Endothelial cell (in vitro differentiated cells): Measurements from ENCODE around the gene HCRT. TPM values are rescaled to one million over a fixed set of nuclear protein-coding genes. Genes with fewer than 3 reads are reported as not detected.
A peak's percentile ranks its signal among the peaks of the same experiment; 100 is the strongest.

Source experiments
- DNase-seq: peaks from one replicate; pipeline ENCODE4 v3.0.0; 2021; ENCODE audit warnings: low spot score
- H3K27ac Mint-ChIP-seq: one replicate; pipeline ENCODE4 v1.8.0; 2021; ENCODE audit warnings: mixed read lengths, inconsistent platforms; ENCODE audit not compliant: unreplicated experiment
- H3K27me3 Mint-ChIP-seq: one replicate; pipeline ENCODE4 v1.8.0; 2021; ENCODE audit warnings: mild to moderate bottlenecking, moderate library complexity, mixed read lengths, inconsistent platforms; ENCODE audit not compliant: unreplicated experiment
- H3K36me3 Mint-ChIP-seq: one replicate; pipeline ENCODE4 v1.8.0; 2021; ENCODE audit warnings: mild to moderate bottlenecking, low read depth, mixed read lengths, inconsistent platforms; ENCODE audit not compliant: unreplicated experiment
- H3K4me1 Mint-ChIP-seq: one replicate; pipeline ENCODE4 v1.8.0; 2021; ENCODE audit warnings: mild to moderate bottlenecking, mixed read lengths, inconsistent platforms; ENCODE audit not compliant: unreplicated experiment
- H3K4me3 Mint-ChIP-seq: one replicate; pipeline ENCODE4 v1.8.0; 2021; ENCODE audit warnings: mild to moderate bottlenecking, mixed read lengths, inconsistent platforms; ENCODE audit not compliant: unreplicated experiment
- H3K9me3 Mint-ChIP-seq: one replicate; pipeline ENCODE4 v1.8.0; 2021; ENCODE audit warnings: mixed read lengths, inconsistent platforms; ENCODE audit not compliant: unreplicated experiment
- CTCF ChIP-seq: fragments of 200-600 bp; sonication (generic); IDR thresholded peaks from one replicate; pipeline ENCODE4 v1.5.0; 2021; ENCODE audit warnings: antibody characterized with exemption; ENCODE audit not compliant: unreplicated experiment
- total RNA-seq: library from RNA; stranded (reverse); fragmentation: NEBNext Ultra II Directional; extraction: Animal tissue kit (Norgen Biotek cat#: 25700); gene quantifications from one replicate; pipeline ENCODE4 v1.2.1, GENCODE V29; 2021; ENCODE audit not compliant: unreplicated experiment

The HCRT gene
- total RNA-seq, 1 donor from 2014 or later = not detected

GRCh38 chr17:42171831-42172230 is 13.4 kb downstream of the HCRT start:
- no peak for DNase-seq
- peaks cover 24% of the 10 kb centered on the region for H3K27me3 Mint-ChIP-seq
- no peak overlapping the region for H3K27ac Mint-ChIP-seq
- H3K4me3 Mint-ChIP-seq = no peak overlapping the region
- peaks cover 8% of the 10 kb centered on the region for H3K4me1 Mint-ChIP-seq
- H3K36me3 Mint-ChIP-seq = peaks cover 5% of the 10 kb centered on the region
- TF ChIP-seq CTCF = no peak
- H3K9me3 Mint-ChIP-seq = no peaks in the 10 kb centered on the region

GRCh38 chr17:42169351-42169750 is 15.9 kb downstream of the HCRT start:
- no peak for TF ChIP-seq CTCF
- H3K9me3 Mint-ChIP-seq = no peaks in the 10 kb centered on the region
- H3K36me3 Mint-ChIP-seq = no peaks in the 10 kb centered on the region
- peaks cover 16% of the 10 kb centered on the region for H3K27me3 Mint-ChIP-seq
- DNase-seq = no peak
- H3K4me1 Mint-ChIP-seq = peaks cover 10% of the 10 kb centered on the region
- peak overlapping the region; percentile 47 for H3K4me3 Mint-ChIP-seq
- H3K27ac Mint-ChIP-seq = no peak overlapping the region

GRCh38 chr17:42167807-42168206 is 17.4 kb downstream of the HCRT start:
- H3K4me3 Mint-ChIP-seq = peak overlapping the region; percentile 28
- DNase-seq = no peak
- no peaks in the 10 kb centered on the region for H3K36me3 Mint-ChIP-seq
- peaks cover 18% of the 10 kb centered on the region for H3K27me3 Mint-ChIP-seq
- TF ChIP-seq CTCF = no peak
- H3K27ac Mint-ChIP-seq = no peak overlapping the region
- H3K9me3 Mint-ChIP-seq = no peaks in the 10 kb centered on the region
- peaks cover 10% of the 10 kb centered on the region for H3K4me1 Mint-ChIP-seq

GRCh38 chr17:42166196-42166763 is 19.0 kb downstream of the HCRT start:
- no peak for DNase-seq
- Mint-ChIP-seq H3K27me3 (peaks cover 14% of the 10 kb centered on the region), H3K36me3 (no peaks in the 10 kb centered on the region), H3K9me3 (no peaks in the 10 kb centered on the region), H3K4me1 (peaks cover 8% of the 10 kb centered on the region), H3K27ac (no peak overlapping the region), H3K4me3 (no peak overlapping the region)
- no peak for TF ChIP-seq CTCF

GRCh38 chr17:42165751-42166150 is 19.5 kb downstream of the HCRT start:
- peaks cover 13% of the 10 kb centered on the region for H3K27me3 Mint-ChIP-seq
- TF ChIP-seq CTCF = no peak
- peaks cover 9% of the 10 kb centered on the region for H3K4me1 Mint-ChIP-seq
- DNase-seq = no peak
- no peak overlapping the region for H3K4me3 Mint-ChIP-seq
- H3K36me3 Mint-ChIP-seq = no peaks in the 10 kb centered on the region
- H3K9me3 Mint-ChIP-seq = no peaks in the 10 kb centered on the region
- no peak overlapping the region for H3K27ac Mint-ChIP-seq
